ENCODE measurements around the gene EFCAB6. TPM values are rescaled to one million over a fixed set of nuclear protein-coding genes. Genes with fewer than 3 reads are reported as not detected.

The EFCAB6 gene
- total and polyA plus RNA-seq, 3 donors from 2014 or later = 41.3 to 108 (median 81.5) TPM

- H3K27ac ChIP-seq = no peak overlapping the region
- no peaks in the 10 kb centered on the region for H3K36me3 ChIP-seq (ENCODE audit: low read depth, missing control alignments)
- TF ChIP-seq CTCF (IDR thresholded peaks at IDR 0.05) (no peak), POLR2A (IDR thresholded peaks at IDR 0.05) (no peak)
- H3K27me3 ChIP-seq = no peaks in the 10 kb centered on the region
- no peaks in the 10 kb centered on the region for H3K9me3 ChIP-seq
- 94 to 95% methylated on average over 14 of the region's 14 CpGs for WGBS, 2 donors
- H3K4me3 ChIP-seq = no peak overlapping the region
- no peaks in the 10 kb centered on the region for H3K4me1 ChIP-seq
- intact Hi-C loops (cut with DNase I; ENCODE audit: low total_unique reads) = no loop called here
- DNase-seq = no peak
Observed at GRCh38 chr22:43505423-43505822, 306.7 kb downstream of the EFCAB6 start.

- intact Hi-C loops (cut with DNase I; ENCODE audit: low total_unique reads) = no loop called here
- no peaks in the 10 kb centered on the region for H3K4me1 ChIP-seq
- DNase-seq = no peak
- TF ChIP-seq CTCF (IDR thresholded peaks at IDR 0.05) = no peak
- WGBS, 2 donors = 96% methylated on average over 7 of the region's 7 CpGs
- H3K36me3 ChIP-seq (ENCODE audit: low read depth, missing control alignments) = no peaks in the 10 kb centered on the region
- H3K27me3 ChIP-seq = no peaks in the 10 kb centered on the region
- no peak overlapping the region for H3K4me3 ChIP-seq
- no peaks in the 10 kb centered on the region for H3K9me3 ChIP-seq
- no peak overlapping the region for H3K27ac ChIP-seq
Observed at GRCh38 chr22:43504666-43505261, 307.3 kb downstream of the EFCAB6 start.

- 93 to 99% methylated on average over 3 of the region's 3 CpGs for WGBS, 2 donors
Observed at GRCh38 chr22:43504068-43504467, 308.0 kb downstream of the EFCAB6 start.

GRCh38 chr22:43502306-43502874 is 309.7 kb downstream of the EFCAB6 start:
- 90 to 92% methylated on average over 18 to 20 of the region's 20 CpGs for WGBS, 2 donors

More at GRCh38 chr22:43504068-43504467, 308.0 kb downstream of the EFCAB6 start:
- no peaks in the 10 kb centered on the region for H3K27me3 ChIP-seq
- H3K4me3 ChIP-seq = no peak overlapping the region
- intact Hi-C loops (cut with DNase I; ENCODE audit: low total_unique reads) = no loop called here
- H3K36me3 ChIP-seq (ENCODE audit: low read depth, missing control alignments) = no peaks in the 10 kb centered on the region
- no peak for DNase-seq
- no peaks in the 10 kb centered on the region for H3K4me1 ChIP-seq
- H3K9me3 ChIP-seq = no peaks in the 10 kb centered on the region
- H3K27ac ChIP-seq = no peak overlapping the region
- no peak for TF ChIP-seq POLR2A (IDR thresholded peaks at IDR 0.05)
- TF ChIP-seq CTCF (IDR thresholded peaks at IDR 0.05) = no peak

More at GRCh38 chr22:43502306-43502874, 309.7 kb downstream of the EFCAB6 start:
- no peaks in the 10 kb centered on the region for H3K9me3 ChIP-seq
- no peaks in the 10 kb centered on the region for H3K4me1 ChIP-seq
- H3K27me3 ChIP-seq = no peaks in the 10 kb centered on the region
- no peak overlapping the region for H3K4me3 ChIP-seq
- intact Hi-C loops (cut with DNase I; ENCODE audit: low total_unique reads) = no loop called here
- no peak for DNase-seq
- H3K27ac ChIP-seq = no peak overlapping the region
- TF ChIP-seq CTCF (IDR thresholded peaks at IDR 0.05) (no peak), POLR2A (IDR thresholded peaks at IDR 0.05) (no peak)
- no peaks in the 10 kb centered on the region for H3K36me3 ChIP-seq (ENCODE audit: low read depth, missing control alignments)
